Head of caudate nucleus (tissue), 42 donors: ENCODE results near the gene NTN4.
"Not testable (repeated sequence)": the region's sequence is repeated elsewhere in the genome, so short reads cannot be mapped to it uniquely, and the experiment has no call there.

Experiments
- DNase-seq, 42 donors: peaks; one replicate each; pipeline versions ENCODE4 v3.0.0 to v3.0.0-alpha.2; 2020 to 2021; ENCODE audit warnings: mixed read lengths in 7 of 42
- intact Hi-C: fragments of 100-400 bp; cut with DNase I; formaldehyde crosslinking; loops from one replicate; pipeline ENCODE4 v1.15.0; 2022

NTN4 gene

DNA sequence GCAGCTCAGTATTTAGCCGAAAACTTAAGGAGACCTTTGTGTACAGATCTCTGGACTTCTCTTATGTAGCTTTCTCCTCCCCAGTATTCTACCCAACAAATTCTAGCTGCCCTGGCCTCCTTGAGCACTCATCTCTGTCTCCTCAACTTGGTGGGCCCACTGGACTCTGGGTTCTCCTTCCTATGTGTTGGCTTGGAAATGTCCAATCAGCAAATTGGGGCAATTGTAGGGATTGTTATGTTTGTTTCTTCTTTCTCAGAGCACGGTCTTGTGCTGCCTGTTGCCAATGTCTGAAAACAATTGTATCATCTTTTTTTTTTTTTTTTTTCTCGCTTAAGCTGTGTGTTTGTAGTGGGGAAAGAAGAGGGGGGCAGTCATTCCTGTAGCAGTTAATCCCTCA lies 30.2 kb downstream of the NTN4 start:
- DNase-seq, result no peak
- intact Hi-C loops, result no loop called here

DNA sequence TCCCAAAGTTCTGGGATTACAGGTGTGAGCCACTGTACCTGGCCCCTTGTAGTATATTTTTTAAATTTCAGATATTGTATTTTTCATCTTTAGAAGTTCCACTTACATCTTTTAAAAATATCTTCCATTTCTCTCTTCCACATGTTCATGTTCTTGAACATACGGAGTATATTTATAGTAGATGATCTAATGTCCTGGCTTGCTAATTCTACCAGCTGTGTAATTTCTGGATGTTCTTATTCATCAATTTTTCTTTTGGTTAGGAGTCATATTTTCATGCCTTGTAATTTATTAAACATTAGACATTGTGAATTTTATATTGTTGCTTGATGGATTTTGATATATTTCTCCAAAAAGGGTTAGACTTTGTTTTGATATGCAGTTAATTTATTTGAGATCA lies 30.8 kb downstream of the NTN4 start:
- intact Hi-C loops, result no loop called here

DNA sequence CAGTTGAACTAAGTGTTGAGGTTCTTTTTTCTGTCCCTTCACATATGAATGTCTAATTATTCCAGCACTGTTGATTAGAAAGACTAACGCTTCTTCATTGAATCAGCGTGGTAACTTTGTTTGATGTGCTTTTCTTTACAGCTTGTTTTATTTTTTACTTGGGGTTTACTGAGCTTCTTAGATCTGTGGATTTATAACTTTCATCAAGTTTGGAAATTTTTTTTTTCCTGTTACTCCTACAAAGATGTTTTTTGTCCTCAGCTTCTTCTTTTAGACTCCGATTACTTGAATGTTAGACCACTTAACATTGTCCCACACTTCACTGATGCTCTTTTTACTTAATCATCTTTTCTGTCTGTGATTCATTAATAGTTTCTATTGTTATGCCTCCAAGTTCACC lies 31.5 kb downstream of the NTN4 start:
- no peak for DNase-seq
- intact Hi-C loops, result no loop called here

More for the DNA sequence above, 30.8 kb downstream of the NTN4 start:
- DNase-seq, result no peak

DNA sequence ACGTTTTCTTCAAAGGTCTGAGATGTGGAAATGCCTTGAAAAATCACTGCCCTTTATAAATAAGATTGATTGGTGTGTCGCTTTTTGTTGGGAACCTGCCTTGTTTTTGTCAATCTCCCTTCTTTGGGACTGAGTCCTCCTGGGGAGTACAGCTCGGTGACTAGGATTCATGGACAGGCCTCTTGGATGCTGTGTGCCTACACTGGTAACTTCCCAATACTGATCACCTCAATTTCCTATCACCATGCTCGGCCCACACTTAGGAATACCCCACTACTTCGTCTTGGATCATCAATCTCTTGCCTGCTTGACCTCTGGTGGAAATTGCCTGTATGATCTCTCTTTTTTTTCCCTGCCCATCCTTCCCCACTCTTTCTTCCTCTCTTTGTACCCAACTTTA lies 34.2 kb downstream of the NTN4 start:
- intact Hi-C loops, result no loop called here
- no peak for DNase-seq

GRCh38 chr12:95755261-95755865 lies 35.2 kb downstream of the NTN4 start:
- DNase-seq, result no peak
- intact Hi-C loops, result no loop called here

DNA sequence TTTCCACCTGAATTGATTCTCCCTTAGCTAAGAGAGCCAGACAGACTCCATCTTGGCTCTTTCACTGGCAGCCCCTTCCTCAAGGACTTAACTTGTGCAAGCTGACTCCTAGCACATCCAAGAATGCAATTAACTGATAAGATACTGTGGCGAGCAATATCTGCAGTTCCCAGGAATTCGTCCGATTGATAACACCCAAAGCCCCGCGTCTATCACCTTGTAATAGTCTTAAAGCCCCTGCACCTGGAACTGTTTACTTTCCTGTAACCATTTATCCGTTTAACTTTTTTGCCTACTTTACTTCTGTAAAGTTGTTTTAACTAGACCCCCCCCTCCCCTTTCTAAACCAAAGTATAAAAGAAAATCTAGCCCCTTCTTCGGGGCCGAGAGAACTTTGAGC lies 44.5 kb downstream of the NTN4 start:
- DNase-seq, intact Hi-C loops: not testable (repeated sequence)

DNA sequence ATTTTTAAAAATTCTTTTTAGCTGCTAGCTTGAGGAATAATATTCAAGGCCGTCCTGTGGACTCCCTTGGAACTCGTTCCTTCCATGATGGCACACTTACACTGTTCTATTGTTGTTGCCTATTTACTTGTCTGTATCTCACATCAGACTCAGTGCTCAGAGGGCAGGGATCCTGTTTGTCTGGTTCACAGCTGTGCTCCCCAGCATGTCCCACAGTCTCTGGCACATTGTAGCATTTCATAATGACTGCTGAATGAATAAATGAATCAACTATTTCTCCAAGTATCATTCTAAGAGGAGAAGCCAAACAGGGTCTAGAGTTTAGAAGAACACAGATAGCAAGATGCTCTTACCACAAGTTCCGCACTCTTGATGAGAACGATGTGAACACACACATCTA lies 48.0 kb downstream of the NTN4 start:
- intact Hi-C loops, result no loop called here
- peak in 40 of 42 donors; percentile 14 to 85 (median 66) for DNase-seq

DNA sequence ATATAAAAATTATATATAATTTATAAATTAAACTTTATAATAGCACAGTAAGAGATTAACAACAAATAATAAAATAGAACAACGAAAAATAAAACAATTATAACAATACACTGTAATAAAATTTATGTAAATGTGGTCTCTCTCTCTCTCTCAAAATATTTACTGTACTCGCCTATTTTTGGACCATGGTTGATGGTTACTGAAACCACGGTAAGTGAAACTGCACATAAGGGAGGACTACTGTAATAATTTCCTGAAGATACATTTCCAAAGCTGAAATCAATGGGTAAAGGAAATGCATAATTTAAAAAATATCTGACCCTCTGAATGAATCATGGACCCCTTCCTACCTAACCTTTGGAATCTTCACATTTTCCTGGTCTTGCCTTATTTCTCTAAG lies 48.9 kb downstream of the NTN4 start:
- no peak for DNase-seq
- intact Hi-C loops, result no loop called here

DNA sequence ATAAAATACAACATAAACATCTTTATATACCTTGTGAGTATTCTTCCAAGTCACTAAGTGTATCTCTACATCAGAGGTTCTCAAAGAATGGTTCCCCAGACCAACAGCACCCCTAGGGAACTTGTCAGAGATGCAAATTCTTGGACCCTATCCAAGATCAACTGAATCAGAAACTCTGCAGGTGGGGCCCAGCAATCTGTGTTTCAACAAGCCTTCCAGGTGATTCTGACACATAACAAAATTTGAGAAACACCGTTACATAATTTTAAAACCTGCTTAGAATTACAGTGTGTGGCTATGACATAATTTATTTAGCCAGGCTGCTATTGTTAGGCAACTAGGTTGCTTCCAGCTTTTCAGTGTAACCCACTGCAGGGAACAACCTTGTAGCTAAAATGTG lies 49.8 kb downstream of the NTN4 start:
- intact Hi-C loops, result no loop called here
- DNase-seq, result no peak

DNA sequence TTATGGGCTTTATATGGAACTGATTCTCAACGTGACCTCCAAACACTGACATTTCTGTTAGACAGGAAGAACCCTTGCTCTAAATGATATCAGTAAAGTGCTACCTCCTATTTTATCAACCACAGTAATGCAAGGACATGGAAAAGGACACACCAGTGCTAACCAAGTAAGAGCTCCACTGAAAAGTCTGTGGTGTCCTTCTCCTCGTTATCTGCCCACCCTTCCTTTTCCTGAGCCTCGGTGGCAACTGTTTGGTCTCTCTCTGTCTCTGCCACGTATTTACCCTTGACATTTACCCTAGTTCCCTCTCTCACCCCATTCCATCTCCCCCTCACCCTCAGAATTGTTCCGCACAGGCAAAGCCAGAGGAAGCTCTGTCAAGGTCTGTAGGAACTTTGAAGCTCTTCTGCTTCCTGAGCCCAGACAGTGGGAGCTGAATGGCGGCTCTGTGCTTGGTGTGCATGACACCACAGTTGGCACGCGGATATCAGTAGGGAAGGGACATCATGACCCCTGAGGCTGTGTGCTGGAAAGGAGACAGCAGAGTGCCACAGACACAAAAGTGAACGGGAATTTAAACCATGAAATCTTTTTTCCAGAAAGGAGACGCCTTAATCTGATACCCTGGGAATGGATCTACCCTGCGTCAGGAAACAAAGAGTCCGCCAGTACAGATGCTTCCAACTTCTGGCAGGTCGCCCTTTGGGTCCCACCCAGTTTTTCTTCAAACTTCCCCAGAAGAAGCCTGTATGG lies 50.8 kb downstream of the NTN4 start:
- peak; percentile 20 to 88 (median 65) for DNase-seq
- intact Hi-C loops, result no loop called here

- intact Hi-C loops, result no loop called here
- peak in 3 of 42 donors; percentile 14 to 22 (median 20) for DNase-seq
Observed at GRCh38 chr12:95738024-95738611, 52.4 kb downstream of the NTN4 start.

DNA sequence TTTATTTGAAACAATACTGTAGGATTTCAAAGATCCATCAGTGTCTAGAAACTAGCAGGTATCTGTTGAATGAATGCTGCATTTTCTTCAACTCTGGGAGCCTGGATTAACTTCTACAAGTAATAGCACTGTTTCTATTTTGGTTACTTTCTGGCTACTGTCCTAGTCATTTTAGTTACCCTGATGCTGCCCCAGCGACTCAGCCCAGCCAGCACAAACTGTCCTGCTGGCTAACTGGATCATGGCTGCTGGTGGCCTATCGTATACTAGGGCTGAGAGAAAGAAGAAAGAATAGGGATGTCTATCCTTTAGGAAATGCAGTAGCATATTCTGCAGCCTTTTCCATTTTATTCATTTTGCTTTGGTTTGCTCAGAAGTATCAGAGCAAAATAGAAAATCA lies 53.9 kb downstream of the NTN4 start:
- intact Hi-C loops, result no loop called here
- no peak for DNase-seq

DNA sequence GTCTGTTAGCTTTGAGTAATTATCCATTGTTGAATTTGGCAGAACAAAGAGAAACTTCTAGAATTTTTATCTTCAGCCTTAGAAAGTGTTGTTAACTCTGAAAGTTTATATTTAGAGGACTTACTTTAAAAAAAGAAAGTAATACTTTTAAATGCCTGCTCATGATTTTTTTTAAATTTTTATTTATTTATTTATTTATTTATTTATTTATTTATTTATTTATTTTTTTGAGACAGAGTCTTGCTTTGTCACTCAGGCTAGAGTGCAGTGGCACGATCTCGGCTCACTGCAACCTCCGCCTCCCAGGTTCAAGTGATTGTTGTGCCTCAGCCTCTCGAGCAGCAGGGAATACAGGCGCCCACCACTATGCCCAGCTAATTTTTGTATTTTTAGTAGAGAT lies 54.8 kb downstream of the NTN4 start:
- intact Hi-C loops, DNase-seq: not testable (repeated sequence)

GRCh38 chr12:95733141-95733825 lies 57.3 kb downstream of the NTN4 start:
- intact Hi-C loops, result no loop called here
- DNase-seq, result no peak

- DNase-seq, result no peak
- intact Hi-C loops, result no loop called here
Observed at GRCh38 chr12:95731519-95731958, 59.0 kb downstream of the NTN4 start.

- intact Hi-C loops, result no loop called here
Observed at GRCh38 chr12:95730457-95730856, 60.1 kb downstream of the NTN4 start.

DNA sequence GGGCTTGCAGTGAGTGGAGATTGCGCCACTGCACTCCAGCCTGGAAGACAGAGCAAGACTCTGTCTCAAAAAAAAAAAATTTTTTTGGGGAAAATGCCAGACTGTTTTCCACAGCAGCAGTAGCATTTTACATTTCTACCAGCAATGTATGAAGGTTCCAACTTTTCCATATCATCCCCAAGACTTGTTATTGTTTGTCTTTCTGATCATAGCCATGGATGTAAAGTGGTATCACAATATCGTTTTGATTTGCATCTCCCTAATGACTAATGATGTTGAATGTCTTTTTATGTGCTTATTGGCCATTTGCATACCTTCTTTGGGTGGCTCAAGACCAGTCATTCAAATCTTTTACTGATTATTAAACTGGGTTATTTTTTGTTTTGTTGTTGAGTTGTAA lies 63.7 kb downstream of the NTN4 start:
- intact Hi-C loops, result no loop called here
- no peak for DNase-seq

More at GRCh38 chr12:95730457-95730856, 60.1 kb downstream of the NTN4 start:
- DNase-seq, result no peak

DNA sequence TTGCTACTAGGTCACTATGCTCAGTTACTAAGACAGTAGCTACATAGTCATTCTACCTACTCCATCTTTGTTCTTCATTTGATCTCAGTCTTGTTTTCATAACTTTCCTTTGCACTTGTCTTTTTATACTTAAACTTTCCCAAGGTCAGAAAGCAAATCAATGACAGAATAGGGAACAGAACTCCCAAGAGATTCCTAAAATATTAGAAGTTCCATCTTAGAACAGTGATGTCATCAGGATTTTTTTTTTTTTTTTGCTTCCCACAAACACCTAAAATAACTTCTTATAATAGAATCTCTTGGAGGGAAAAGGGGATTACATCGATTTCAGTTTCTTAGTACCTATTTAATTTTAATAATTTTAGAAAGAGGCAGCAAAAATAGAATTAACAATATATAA lies 65.8 kb downstream of the NTN4 start:
- intact Hi-C loops, result no loop called here
- no peak for DNase-seq

DNA sequence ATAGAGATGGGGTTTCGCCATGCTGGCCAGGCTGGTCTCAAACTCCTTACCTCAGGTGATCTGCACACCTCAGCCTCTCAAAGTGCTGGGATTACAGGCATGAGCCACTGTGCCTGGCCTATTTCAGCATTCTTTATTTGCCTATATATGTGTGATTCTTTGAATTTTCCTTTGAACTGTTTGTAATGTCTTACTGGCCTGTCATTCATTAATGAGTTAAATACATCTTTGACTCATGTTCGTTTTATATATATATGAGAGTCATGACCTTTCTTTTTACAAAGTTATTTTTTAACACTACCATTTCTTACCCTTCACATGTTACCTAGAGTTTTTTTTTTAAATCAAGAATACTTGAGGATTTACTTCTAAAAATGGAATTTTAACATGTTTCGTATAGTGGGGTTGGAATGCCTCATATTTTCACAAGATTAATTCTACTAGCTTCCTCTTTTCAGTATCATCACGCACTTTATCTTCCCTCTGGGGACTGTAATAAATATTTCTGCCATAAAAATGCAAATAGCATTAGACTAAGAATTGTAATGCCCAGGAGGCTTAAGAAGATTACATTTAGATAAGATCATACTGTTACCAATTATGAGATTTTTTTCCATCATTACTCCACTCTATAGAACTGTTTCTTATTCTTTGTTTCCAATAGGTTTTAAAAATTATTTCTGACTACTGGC lies 66.7 kb downstream of the NTN4 start:
- intact Hi-C loops, result no loop called here
- no peak for DNase-seq
